Sigmoid colon (tissue), 4 donors: ENCODE data around the gene INPP1.

Experiments used
- EP300 ChIP-seq, 4 donors: sonication (generic); formaldehyde crosslinking; IDR thresholded peaks; one replicate each; pipeline ENCODE4 v1.6.1; 2017; ENCODE audit warnings: antibody characterized with exemption in 4 of 4
- POLR2A ChIP-seq, 2 donors: fragments of 450-650 bp; IDR thresholded peaks; one replicate each; pipeline ENCODE4 v1.6.1; 2016; ENCODE audit warnings: antibody characterized with exemption in 2 of 2, mild to moderate bottlenecking in 2 of 2, moderate library complexity in 2 of 2
- POLR2AphosphoS5 ChIP-seq, 4 donors: sonication (generic); formaldehyde crosslinking; IDR thresholded peaks; one replicate each; pipeline ENCODE4 v1.6.1; 2017; ENCODE audit warnings: antibody characterized with exemption in 4 of 4
- TF ChIP-seq, protein P1 (sequence below), 4 experiments: fragments of 450-650 bp in 3 of 4; fragments of 200-600 bp in 1 of 4; IDR thresholded peaks; one replicate each; pipeline ENCODE4 v1.5.1; 2016 to 2019; ENCODE audit warnings: antibody characterized with exemption in 4 of 4, mild to moderate bottlenecking in 3 of 4, moderate library complexity in 2 of 4

DNA sequence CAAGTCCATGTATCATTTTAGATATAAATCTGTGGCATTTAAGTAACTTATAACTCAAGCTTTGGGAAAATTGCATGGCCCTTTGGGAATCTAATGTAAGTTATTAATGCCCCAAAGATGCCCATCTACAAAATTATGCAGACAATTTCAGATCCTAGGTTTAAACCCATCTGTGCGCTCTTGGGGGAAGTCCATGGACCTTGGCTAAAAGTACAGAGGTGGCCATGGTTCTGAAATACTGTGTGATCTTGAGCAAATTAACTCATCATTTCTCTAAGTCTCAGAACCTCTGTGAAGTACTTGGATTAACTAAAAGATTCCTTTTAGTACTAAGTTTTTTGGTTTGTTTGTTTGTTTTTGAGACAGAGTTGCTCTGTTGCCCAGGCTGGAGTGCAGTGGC, 19.5 kb downstream of the INPP1 start:
- TF ChIP-seq, protein P1, sequence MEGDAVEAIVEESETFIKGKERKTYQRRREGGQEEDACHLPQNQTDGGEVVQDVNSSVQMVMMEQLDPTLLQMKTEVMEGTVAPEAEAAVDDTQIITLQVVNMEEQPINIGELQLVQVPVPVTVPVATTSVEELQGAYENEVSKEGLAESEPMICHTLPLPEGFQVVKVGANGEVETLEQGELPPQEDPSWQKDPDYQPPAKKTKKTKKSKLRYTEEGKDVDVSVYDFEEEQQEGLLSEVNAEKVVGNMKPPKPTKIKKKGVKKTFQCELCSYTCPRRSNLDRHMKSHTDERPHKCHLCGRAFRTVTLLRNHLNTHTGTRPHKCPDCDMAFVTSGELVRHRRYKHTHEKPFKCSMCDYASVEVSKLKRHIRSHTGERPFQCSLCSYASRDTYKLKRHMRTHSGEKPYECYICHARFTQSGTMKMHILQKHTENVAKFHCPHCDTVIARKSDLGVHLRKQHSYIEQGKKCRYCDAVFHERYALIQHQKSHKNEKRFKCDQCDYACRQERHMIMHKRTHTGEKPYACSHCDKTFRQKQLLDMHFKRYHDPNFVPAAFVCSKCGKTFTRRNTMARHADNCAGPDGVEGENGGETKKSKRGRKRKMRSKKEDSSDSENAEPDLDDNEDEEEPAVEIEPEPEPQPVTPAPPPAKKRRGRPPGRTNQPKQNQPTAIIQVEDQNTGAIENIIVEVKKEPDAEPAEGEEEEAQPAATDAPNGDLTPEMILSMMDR (IDR thresholded peaks at IDR 0.05) = no peak
- TF ChIP-seq POLR2A (IDR thresholded peaks at IDR 0.05) (no peak), EP300 (IDR thresholded peaks at IDR 0.05) (no peak), POLR2AphosphoS5 (IDR thresholded peaks at IDR 0.05) (no peak)
